ENCODE data around the gene HMGN3. TPM values are rescaled to one million over a fixed set of nuclear protein-coding genes. Genes with fewer than 3 reads are reported as not detected.

HMGN3 gene
- total and polyA plus RNA-seq, 4 donors = 78.4 to 351 (median 188) TPM

DNA sequence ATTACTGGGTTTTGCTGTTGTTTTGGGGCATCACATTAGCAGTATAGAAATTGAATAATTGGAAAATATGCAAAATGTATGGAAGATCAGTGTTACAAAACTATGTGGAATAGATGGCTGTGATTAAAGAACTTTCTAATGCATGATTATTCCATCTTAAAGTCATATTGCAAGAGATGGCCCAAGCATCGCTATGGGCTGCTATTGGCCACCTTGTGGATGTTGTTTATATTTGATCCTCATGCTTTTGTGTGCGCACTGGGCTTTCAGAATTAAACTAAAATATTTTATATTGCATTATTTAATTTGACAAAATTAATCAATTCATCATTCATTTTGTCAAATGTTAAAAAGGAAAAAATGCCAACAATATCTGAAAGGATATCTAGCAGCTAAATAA, 16.1 kb upstream of the HMGN3 start:
- no peaks in the 10 kb centered on the region for H3K27me3 ChIP-seq (ENCODE audit: control insufficient read depth in 3 of 3, insufficient read depth in 3 of 3, low read length in 2 of 3)
- H3K4me3 ChIP-seq = no peak overlapping the region
- no peaks in the 10 kb centered on the region for H3K4me1 ChIP-seq (ENCODE audit: control insufficient read depth in 5 of 5, insufficient read depth in 5 of 5, low read length in 5 of 5)
- whole genome bisulfite sequencing, 2 donors = 85 to 90% methylated on average over 2 of the region's 2 CpGs
- TF ChIP-seq, protein P1, sequence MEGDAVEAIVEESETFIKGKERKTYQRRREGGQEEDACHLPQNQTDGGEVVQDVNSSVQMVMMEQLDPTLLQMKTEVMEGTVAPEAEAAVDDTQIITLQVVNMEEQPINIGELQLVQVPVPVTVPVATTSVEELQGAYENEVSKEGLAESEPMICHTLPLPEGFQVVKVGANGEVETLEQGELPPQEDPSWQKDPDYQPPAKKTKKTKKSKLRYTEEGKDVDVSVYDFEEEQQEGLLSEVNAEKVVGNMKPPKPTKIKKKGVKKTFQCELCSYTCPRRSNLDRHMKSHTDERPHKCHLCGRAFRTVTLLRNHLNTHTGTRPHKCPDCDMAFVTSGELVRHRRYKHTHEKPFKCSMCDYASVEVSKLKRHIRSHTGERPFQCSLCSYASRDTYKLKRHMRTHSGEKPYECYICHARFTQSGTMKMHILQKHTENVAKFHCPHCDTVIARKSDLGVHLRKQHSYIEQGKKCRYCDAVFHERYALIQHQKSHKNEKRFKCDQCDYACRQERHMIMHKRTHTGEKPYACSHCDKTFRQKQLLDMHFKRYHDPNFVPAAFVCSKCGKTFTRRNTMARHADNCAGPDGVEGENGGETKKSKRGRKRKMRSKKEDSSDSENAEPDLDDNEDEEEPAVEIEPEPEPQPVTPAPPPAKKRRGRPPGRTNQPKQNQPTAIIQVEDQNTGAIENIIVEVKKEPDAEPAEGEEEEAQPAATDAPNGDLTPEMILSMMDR (IDR thresholded peaks at IDR 0.05; ENCODE audit: control extremely low read depth, extremely low read depth) = no peak
- DNase-seq (no peak), ATAC-seq (ENCODE audit: insufficient read depth, low FRiP score) (no peak)
- H3K9me3 ChIP-seq (ENCODE audit: control insufficient read depth in 4 of 4, insufficient read depth in 3 of 4, low read length in 3 of 4) = no peaks in the 10 kb centered on the region
- no peak overlapping the region for H3K27ac ChIP-seq (ENCODE audit: low read depth in 1 of 2, low read length in 1 of 2)
- no peaks in the 10 kb centered on the region for H3K36me3 ChIP-seq (ENCODE audit: control insufficient read depth in 4 of 4, insufficient read depth in 4 of 4, low read length in 4 of 4)
- H3K9ac ChIP-seq (ENCODE audit: insufficient read depth in 1 of 2, low read length in 2 of 2) = no peak overlapping the region

DNA sequence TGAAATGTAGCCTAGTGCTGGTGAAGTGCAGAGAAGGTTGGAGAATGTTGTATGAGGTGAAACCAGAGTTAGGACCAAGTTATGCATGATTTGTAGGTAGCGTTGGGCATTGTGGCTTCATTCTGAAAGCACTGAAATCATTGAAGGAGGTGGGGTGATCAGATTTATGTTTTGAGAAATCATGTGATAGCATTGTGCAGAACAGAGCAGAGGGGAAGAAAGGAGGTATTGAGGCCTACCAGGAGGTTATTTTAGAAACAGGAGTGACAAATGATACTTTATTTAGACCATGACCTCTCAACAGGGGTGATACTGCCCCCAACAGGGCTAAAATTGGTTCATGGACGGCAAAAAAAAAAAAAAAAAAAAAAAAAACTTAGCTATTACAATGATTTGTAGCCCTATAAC, 15.6 kb upstream of the HMGN3 start:
- Histone ChIP-seq H3K27me3 (ENCODE audit: control insufficient read depth in 3 of 3, insufficient read depth in 3 of 3, low read length in 2 of 3) (no peaks in the 10 kb centered on the region), H3K9ac (ENCODE audit: insufficient read depth in 1 of 2, low read length in 2 of 2) (no peak overlapping the region), H3K4me3 (no peak overlapping the region), H3K27ac (ENCODE audit: low read depth in 1 of 2, low read length in 1 of 2) (no peak overlapping the region), H3K4me1 (ENCODE audit: control insufficient read depth in 5 of 5, insufficient read depth in 5 of 5, low read length in 5 of 5) (no peaks in the 10 kb centered on the region), H3K9me3 (ENCODE audit: control insufficient read depth in 4 of 4, insufficient read depth in 3 of 4, low read length in 3 of 4) (no peaks in the 10 kb centered on the region), H3K36me3 (ENCODE audit: control insufficient read depth in 4 of 4, insufficient read depth in 4 of 4, low read length in 4 of 4) (no peaks in the 10 kb centered on the region)
- DNase-seq (no peak), ATAC-seq (ENCODE audit: insufficient read depth, low FRiP score) (no peak)
- TF ChIP-seq, protein P1 (IDR thresholded peaks at IDR 0.05; ENCODE audit: control extremely low read depth, extremely low read depth) = no peak
- WGBS, 2 donors = 63 to 73% methylated on average over 2 of the region's 2 CpGs

DNA sequence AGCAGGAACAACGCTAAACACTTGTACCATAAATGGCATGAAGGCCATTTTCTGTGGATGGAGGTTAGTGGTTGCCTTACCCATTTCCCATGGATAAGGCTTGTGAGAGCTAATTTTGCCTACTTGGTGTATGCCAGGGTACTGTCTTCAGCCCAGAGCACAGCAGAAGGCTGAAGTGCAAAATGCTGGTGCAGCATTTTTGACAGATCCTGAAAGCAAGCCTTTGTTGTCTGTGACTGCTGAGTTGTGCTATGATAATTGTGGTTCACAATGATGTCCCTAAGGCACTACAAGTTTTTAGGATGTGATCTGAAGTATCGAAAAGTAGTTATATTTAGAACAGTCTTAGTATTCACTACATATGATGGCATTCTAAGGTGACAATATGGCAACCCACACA, 14.7 kb upstream of the HMGN3 start:
- no peaks in the 10 kb centered on the region for H3K9me3 ChIP-seq (ENCODE audit: control insufficient read depth in 4 of 4, insufficient read depth in 3 of 4, low read length in 3 of 4)

DNA sequence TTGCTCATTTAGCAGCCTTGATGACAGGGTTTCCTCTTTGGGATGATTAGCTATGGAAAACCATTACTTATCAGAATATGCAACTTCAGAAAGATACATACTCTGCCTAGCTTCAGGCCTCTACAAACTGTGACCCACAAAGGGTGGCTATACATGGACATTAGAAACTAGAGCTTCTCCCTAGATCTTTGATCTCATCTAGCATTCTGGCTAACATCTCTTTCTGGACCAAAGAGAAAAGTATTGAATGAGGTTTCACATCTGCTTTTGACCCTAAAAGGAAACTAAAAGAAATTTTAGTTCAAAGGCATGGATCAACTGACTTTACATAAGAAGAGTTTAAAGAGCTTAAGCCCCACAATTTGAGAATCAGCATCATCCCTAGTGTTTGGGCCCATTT, 12.4 kb upstream of the HMGN3 start:
- no peaks in the 10 kb centered on the region for H3K36me3 ChIP-seq (ENCODE audit: control insufficient read depth in 4 of 4, insufficient read depth in 4 of 4, low read length in 4 of 4)
- H3K9me3 ChIP-seq (ENCODE audit: control insufficient read depth in 4 of 4, insufficient read depth in 3 of 4, low read length in 3 of 4) = no peaks in the 10 kb centered on the region
- no peak overlapping the region for H3K4me3 ChIP-seq
- H3K27ac ChIP-seq (ENCODE audit: low read depth in 1 of 2, low read length in 1 of 2) = no peak overlapping the region
- no peak overlapping the region for H3K9ac ChIP-seq (ENCODE audit: insufficient read depth in 1 of 2, low read length in 2 of 2)
- no peaks in the 10 kb centered on the region for H3K27me3 ChIP-seq (ENCODE audit: control insufficient read depth in 3 of 3, insufficient read depth in 3 of 3, low read length in 2 of 3)
- DNase-seq (no peak), ATAC-seq (ENCODE audit: insufficient read depth, low FRiP score) (no peak)
- H3K4me1 ChIP-seq (ENCODE audit: control insufficient read depth in 5 of 5, insufficient read depth in 5 of 5, low read length in 5 of 5) = no peaks in the 10 kb centered on the region
- TF ChIP-seq, protein P1 (IDR thresholded peaks at IDR 0.05; ENCODE audit: control extremely low read depth, extremely low read depth) = no peak

More for the DNA sequence above, 14.7 kb upstream of the HMGN3 start:
- no peak overlapping the region for H3K27ac ChIP-seq (ENCODE audit: low read depth in 1 of 2, low read length in 1 of 2)
- H3K9ac ChIP-seq (ENCODE audit: insufficient read depth in 1 of 2, low read length in 2 of 2) = no peak overlapping the region
- TF ChIP-seq, protein P1 (IDR thresholded peaks at IDR 0.05; ENCODE audit: control extremely low read depth, extremely low read depth) = no peak
- no peak overlapping the region for H3K4me3 ChIP-seq
- ATAC-seq (ENCODE audit: insufficient read depth, low FRiP score) (no peak), DNase-seq (no peak)
- H3K4me1 ChIP-seq (ENCODE audit: control insufficient read depth in 5 of 5, insufficient read depth in 5 of 5, low read length in 5 of 5) = no peaks in the 10 kb centered on the region
- WGBS, 2 donors = 88 to 94% methylated on average over 2 of the region's 2 CpGs
- no peaks in the 10 kb centered on the region for H3K36me3 ChIP-seq (ENCODE audit: control insufficient read depth in 4 of 4, insufficient read depth in 4 of 4, low read length in 4 of 4)
- no peaks in the 10 kb centered on the region for H3K27me3 ChIP-seq (ENCODE audit: control insufficient read depth in 3 of 3, insufficient read depth in 3 of 3, low read length in 2 of 3)

Data from lung (tissue), 12 donors.